Activated T-cell treated with anti-CD3 and anti-CD28 coated beads for 48 hours (primary cell): ENCODE results near the gene YWHAG.
A peak's percentile ranks its signal among the peaks of the same experiment; 100 is the strongest.
"Not testable (repeated sequence)": the region's sequence is repeated elsewhere in the genome, so short reads cannot be mapped to it uniquely, and the experiment has no call there.

Experiments
- DNase-seq: peaks from one replicate; pipeline ENCODE4 v3.0.0-alpha.2; 2020; ENCODE audit warnings: low read depth

Gene YWHAG

GRCh38 chr7:76294344-76295024 is 64.3 kb downstream of the YWHAG start:
- DNase-seq, result no peak

GRCh38 chr7:76293407-76293901 is 65.3 kb downstream of the YWHAG start:
- no peak for DNase-seq

- DNase-seq, result not testable (repeated sequence)
Observed at GRCh38 chr7:76292911-76293310, 65.9 kb downstream of the YWHAG start.

- no peak for DNase-seq
Observed at GRCh38 chr7:76292213-76292573, 66.6 kb downstream of the YWHAG start.

- DNase-seq, result peak; percentile 88
Observed at GRCh38 chr7:76291351-76292212, 67.2 kb downstream of the YWHAG start.

- not testable (repeated sequence) for DNase-seq
Observed at GRCh38 chr7:76290847-76291350, 67.9 kb downstream of the YWHAG start.

- no peak for DNase-seq
Observed at GRCh38 chr7:76286842-76287403, 71.9 kb downstream of the YWHAG start.

- DNase-seq, result no peak
Observed at GRCh38 chr7:76285604-76286374, 73.0 kb downstream of the YWHAG start.

GRCh38 chr7:76283254-76284159 is 75.3 kb downstream of the YWHAG start:
- no peak for DNase-seq

- no peak for DNase-seq
Observed at GRCh38 chr7:76282344-76283253, 76.2 kb downstream of the YWHAG start.

- no peak for DNase-seq
Observed at GRCh38 chr7:76281706-76282343, 77.0 kb downstream of the YWHAG start.

GRCh38 chr7:76281006-76281705 is 77.6 kb downstream of the YWHAG start:
- DNase-seq, result no peak

- no peak for DNase-seq
Observed at GRCh38 chr7:76280408-76280807, 78.4 kb downstream of the YWHAG start.

GRCh38 chr7:76278540-76278939 is 80.3 kb downstream of the YWHAG start:
- DNase-seq, result no peak
